Prostate gland (tissue), 2 donors: ENCODE data around the gene DAPP1. TPM values are rescaled to one million over a fixed set of nuclear protein-coding genes. Genes with fewer than 3 reads are reported as not detected.
A peak's percentile ranks its signal among the peaks of the same experiment; 100 is the strongest.

ENCODE experiments used
- DNase-seq: peaks from one replicate; pipeline ENCODE4 v3.0.0-alpha.2; 2019; ENCODE audit warnings: low spot score
- H3K27ac ChIP-seq, 2 donors: fragments of 200-600 bp; sonication (generic); 2 replicates each; pipeline ENCODE4 v1.5.1; 2017 to 2019
- H3K27me3 ChIP-seq: fragments of 200-600 bp; sonication (generic); replicated peaks from 2 replicates; pipeline ENCODE4 v1.5.1; 2019; ENCODE audit not compliant: insufficient read depth
- H3K36me3 ChIP-seq, 2 donors: fragments of 200-600 bp; sonication (generic); 1 replicate in 1 of 2; 2 replicates in 1 of 2; pipeline versions ENCODE4 v1.5.1 to v1.8.1; 2017 to 2019
- H3K4me1 ChIP-seq: fragments of 200-600 bp; sonication (generic); replicated peaks from 2 replicates; pipeline ENCODE4 v1.5.1; 2019
- H3K4me3 ChIP-seq, 2 donors: fragments of 200-600 bp; sonication (generic); 2 replicates each; pipeline ENCODE4 v1.5.1; 2017 to 2019
- H3K9me3 ChIP-seq: fragments of 200-600 bp; sonication (generic); 2 replicates; pipeline ENCODE4 v1.5.1; 2017
- POLR2A ChIP-seq: fragments of 450-650 bp; IDR thresholded peaks from one replicate; pipeline ENCODE4 v1.6.1; 2016; ENCODE audit warnings: antibody characterized with exemption, mild to moderate bottlenecking
- POLR2AphosphoS5 ChIP-seq: sonication (generic); formaldehyde crosslinking; IDR thresholded peaks from one replicate; pipeline ENCODE4 v1.6.1; 2017; ENCODE audit warnings: antibody characterized with exemption
- WGBS: methylation state at CpG from one replicate; pipeline ENCODE4 v1.1.5; 2018; 5-methylcytosine and 5-hydroxymethylcytosine counted together
- intact Hi-C: fragments of 100-400 bp; cut with DNase I; formaldehyde crosslinking; loops from one replicate; pipeline ENCODE4 v1.14.2; 2022
- total RNA-seq, 2 donors: library from RNA; depleted of rRNA; stranded (reverse); fragments of >200 nt; gene quantifications; one replicate each; pipeline ENCODE4 v1.1.0, GENCODE V29; 2016
- TF ChIP-seq, protein P1 (sequence below), 4 experiments: fragments of 200-600 bp in 2 of 4; fragments of 450-650 bp in 2 of 4; sonication (generic) in 2 of 4; IDR thresholded peaks; 1 replicate in 3 of 4; 2 replicates in 1 of 4; pipeline ENCODE4 v1.5.1; 2016 to 2019; ENCODE audit warnings: antibody characterized with exemption in 4 of 4, mild to moderate bottlenecking in 2 of 4, moderate library complexity in 2 of 4

Gene DAPP1
- total RNA-seq, 2 donors from 2014 or later: 1.1 to 2.0 TPM

GRCh38 chr4:99811850-99812249 lies 4.8 kb upstream of the DAPP1 start:
- peak; percentile 15 for DNase-seq

GRCh38 chr4:99815597-99816011 lies 1.0 kb upstream of the DAPP1 start:
- Histone ChIP-seq H3K4me1 (no peaks in the 10 kb centered on the region), H3K4me3 (no peak overlapping the region), H3K27me3 (no peaks in the 10 kb centered on the region), H3K27ac (no peak overlapping the region), H3K9me3 (no peaks in the 10 kb centered on the region), H3K36me3 (no peaks in the 10 kb centered on the region)
- TF ChIP-seq POLR2AphosphoS5 (peak; percentile 32), POLR2A (no peak)
- TF ChIP-seq, protein P1, sequence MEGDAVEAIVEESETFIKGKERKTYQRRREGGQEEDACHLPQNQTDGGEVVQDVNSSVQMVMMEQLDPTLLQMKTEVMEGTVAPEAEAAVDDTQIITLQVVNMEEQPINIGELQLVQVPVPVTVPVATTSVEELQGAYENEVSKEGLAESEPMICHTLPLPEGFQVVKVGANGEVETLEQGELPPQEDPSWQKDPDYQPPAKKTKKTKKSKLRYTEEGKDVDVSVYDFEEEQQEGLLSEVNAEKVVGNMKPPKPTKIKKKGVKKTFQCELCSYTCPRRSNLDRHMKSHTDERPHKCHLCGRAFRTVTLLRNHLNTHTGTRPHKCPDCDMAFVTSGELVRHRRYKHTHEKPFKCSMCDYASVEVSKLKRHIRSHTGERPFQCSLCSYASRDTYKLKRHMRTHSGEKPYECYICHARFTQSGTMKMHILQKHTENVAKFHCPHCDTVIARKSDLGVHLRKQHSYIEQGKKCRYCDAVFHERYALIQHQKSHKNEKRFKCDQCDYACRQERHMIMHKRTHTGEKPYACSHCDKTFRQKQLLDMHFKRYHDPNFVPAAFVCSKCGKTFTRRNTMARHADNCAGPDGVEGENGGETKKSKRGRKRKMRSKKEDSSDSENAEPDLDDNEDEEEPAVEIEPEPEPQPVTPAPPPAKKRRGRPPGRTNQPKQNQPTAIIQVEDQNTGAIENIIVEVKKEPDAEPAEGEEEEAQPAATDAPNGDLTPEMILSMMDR (IDR thresholded peaks at IDR 0.05): no peak
- WGBS: 53% methylated on average over 1 of the region's 1 CpG
- intact Hi-C loops: no loop called here
- peak; percentile 59 for DNase-seq

More at GRCh38 chr4:99811850-99812249, 4.8 kb upstream of the DAPP1 start:
- Histone ChIP-seq H3K27me3 (no peaks in the 10 kb centered on the region), H3K9me3 (no peaks in the 10 kb centered on the region), H3K36me3 (no peaks in the 10 kb centered on the region), H3K4me3 (no peak overlapping the region), H3K27ac (no peak overlapping the region), H3K4me1 (no peaks in the 10 kb centered on the region)
- intact Hi-C loops: no loop called here
- 95% methylated on average over 1 of the region's 1 CpG for WGBS
- TF ChIP-seq, protein P1 (IDR thresholded peaks at IDR 0.05): peak in 3 of 4 experiments; percentile 54 to 64 (median 56)
- TF ChIP-seq POLR2A: no peak
- no peak for TF ChIP-seq POLR2AphosphoS5

GRCh38 chr4:99817309-99817890 lies 773 bp downstream of the DAPP1 start:
- intact Hi-C loops: no loop called here
- H3K27me3 ChIP-seq: no peaks in the 10 kb centered on the region
- H3K27ac ChIP-seq: no peak overlapping the region
- H3K4me1 ChIP-seq: no peaks in the 10 kb centered on the region
- DNase-seq: no peak
- 50% methylated on average over 4 of the region's 4 CpGs for WGBS
- H3K36me3 ChIP-seq: no peaks in the 10 kb centered on the region
- no peaks in the 10 kb centered on the region for H3K9me3 ChIP-seq
- H3K4me3 ChIP-seq: no peak overlapping the region
- TF ChIP-seq, protein P1 (IDR thresholded peaks at IDR 0.05): no peak
- TF ChIP-seq POLR2A (no peak), POLR2AphosphoS5 (no peak)

- H3K4me1 ChIP-seq: no peaks in the 10 kb centered on the region
- intact Hi-C loops: no loop called here
- no peak overlapping the region for H3K4me3 ChIP-seq
- no peaks in the 10 kb centered on the region for H3K36me3 ChIP-seq
- no peak for TF ChIP-seq POLR2A
- no peak for TF ChIP-seq POLR2AphosphoS5
- TF ChIP-seq, protein P1 (IDR thresholded peaks at IDR 0.05): no peak
- no peaks in the 10 kb centered on the region for H3K9me3 ChIP-seq
- H3K27ac ChIP-seq: no peak overlapping the region
- 79% methylated on average over 1 of the region's 1 CpG for WGBS
- no peak for DNase-seq
- no peaks in the 10 kb centered on the region for H3K27me3 ChIP-seq
Measured at GRCh38 chr4:99818661-99819060, 2.0 kb downstream of the DAPP1 start.

DNA sequence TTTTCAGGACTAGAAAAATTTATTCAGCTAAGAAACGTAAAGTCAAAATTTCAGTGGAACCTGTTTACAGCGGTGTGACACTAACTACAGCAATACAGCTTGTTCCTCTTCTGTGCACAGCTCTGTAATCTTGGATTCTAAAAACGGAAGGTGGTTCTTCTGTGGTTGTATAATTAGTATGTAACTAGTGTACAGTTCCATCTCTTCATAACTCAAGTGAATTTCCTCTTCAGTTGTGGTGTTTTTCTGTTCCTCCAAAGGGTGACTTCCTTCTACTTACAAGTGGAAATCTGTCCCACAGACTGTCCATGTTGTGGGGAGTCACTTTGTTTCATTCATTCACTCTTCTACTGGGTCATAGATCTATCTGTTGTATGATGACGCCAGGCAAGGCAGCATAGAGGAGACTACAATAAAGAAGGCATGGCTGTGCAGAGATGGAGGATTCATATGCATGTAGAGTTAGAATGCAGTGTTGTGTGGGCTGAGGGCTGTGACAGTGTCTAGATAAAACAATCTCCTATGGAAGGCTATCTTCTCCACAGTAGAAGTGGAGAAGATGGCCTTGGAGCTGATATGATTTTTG lies 5.4 kb downstream of the DAPP1 start:
- H3K27me3 ChIP-seq: no peaks in the 10 kb centered on the region
- no peak for DNase-seq
- TF ChIP-seq, protein P1 (IDR thresholded peaks at IDR 0.05): no peak
- TF ChIP-seq POLR2A (no peak), POLR2AphosphoS5 (no peak)
- intact Hi-C loops: no loop called here
- no peaks in the 10 kb centered on the region for H3K4me1 ChIP-seq
- H3K36me3 ChIP-seq: no peaks in the 10 kb centered on the region
- WGBS: 46% methylated on average over 4 of the region's 4 CpGs
- H3K9me3 ChIP-seq: no peaks in the 10 kb centered on the region
- H3K27ac ChIP-seq: no peak overlapping the region
- H3K4me3 ChIP-seq: no peak overlapping the region
